Epithelial cell of esophagus (primary cell): ENCODE results near the gene VCL.
"Not testable (repeated sequence)": the region's sequence is repeated elsewhere in the genome, so short reads cannot be mapped to it uniquely, and the experiment has no call there.

Experiments used
- DNase-seq: peaks from one replicate; pipeline ENCODE4 v3.0.0; 2010; ENCODE audit warnings: low read depth
- H3K4me3 ChIP-seq: 2 replicates; pipeline ENCODE4 v1.5.1; 2011; ENCODE audit warnings: mild to moderate bottlenecking, low read length, control low read depth
- CTCF ChIP-seq: IDR thresholded peaks from 2 replicates; pipeline ENCODE4 v1.5.1; 2011; ENCODE audit warnings: low read depth, mild to moderate bottlenecking, low read length, control low read depth, inconsistent platforms; ENCODE audit not compliant: insufficient read depth; ENCODE audit errors: missing control alignments

The VCL gene

GRCh38 chr10:74137992-74138391 is 140.1 kb downstream of the VCL start:
- no peak overlapping the region for H3K4me3 ChIP-seq
- no peak for DNase-seq
- no peak for TF ChIP-seq CTCF

DNA sequence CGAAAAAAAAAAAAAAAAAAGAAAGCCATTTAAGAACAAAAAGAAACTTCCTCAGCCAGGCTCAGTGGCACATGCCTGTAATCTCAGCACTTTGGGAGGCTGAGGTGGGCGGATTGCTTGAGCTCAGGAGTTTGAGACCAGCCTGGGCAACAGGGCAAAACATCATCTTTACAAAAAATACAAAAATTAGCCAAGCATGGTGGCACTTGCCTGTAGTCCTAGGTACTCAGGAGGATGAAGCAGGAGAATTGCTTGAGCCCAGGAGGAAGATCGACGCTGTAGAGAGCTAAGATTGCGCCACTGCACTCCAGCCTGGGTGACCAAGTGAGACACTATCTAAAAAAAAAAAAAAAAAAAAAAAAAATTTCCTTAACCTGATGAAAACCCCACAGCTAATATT is 140.7 kb downstream of the VCL start:
- H3K4me3 ChIP-seq, DNase-seq: not testable (repeated sequence)

DNA sequence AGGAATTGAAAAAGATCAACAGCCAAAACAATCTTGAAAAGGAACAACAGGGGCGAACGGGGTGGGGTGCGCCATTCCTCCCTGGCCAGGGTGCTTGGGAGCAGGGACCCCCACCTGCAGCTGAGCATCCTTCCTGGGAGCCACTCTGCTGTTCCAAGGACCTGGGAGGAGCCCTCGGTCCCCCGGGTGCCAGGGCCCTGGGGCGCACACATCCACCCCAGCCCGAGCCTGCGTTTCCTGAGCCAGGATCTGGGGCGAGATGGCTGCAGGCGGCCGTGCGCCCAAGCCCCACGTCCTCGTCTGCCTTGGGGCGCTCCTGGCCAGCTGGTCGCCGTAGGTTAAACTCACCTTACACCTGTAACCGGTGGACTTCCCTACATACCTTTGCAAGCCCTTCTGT is 142.1 kb downstream of the VCL start:
- no peak for TF ChIP-seq CTCF
- no peak for DNase-seq
- no peak overlapping the region for H3K4me3 ChIP-seq

- no peak overlapping the region for H3K4me3 ChIP-seq
- no peak for TF ChIP-seq CTCF
- no peak for DNase-seq
Observed at GRCh38 chr10:74140553-74140952, 142.6 kb downstream of the VCL start.

GRCh38 chr10:74145133-74145532 is 147.2 kb downstream of the VCL start:
- DNase-seq = no peak
- no peak overlapping the region for H3K4me3 ChIP-seq
- no peak for TF ChIP-seq CTCF

DNA sequence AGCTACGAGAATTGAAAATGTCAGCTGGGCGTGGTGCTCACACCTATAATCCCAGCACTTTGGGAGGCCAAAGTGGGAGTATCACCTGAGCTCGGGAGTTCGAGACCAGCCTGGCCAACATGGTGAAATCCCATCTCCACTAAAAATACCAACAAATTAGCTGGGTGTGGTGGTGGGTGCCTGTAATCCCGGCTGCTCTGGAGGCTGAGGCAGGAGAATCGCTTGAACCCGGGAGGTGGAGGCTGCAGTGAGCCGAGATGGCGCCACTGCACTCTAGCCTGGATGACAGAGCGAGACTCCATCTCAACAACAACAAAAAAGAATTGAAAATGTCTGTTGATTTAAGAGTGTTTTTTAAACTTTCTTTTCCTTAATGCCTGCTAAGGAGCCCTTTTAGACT is 149.1 kb downstream of the VCL start:
- not testable (repeated sequence) for DNase-seq, H3K4me3 ChIP-seq

GRCh38 chr10:74150204-74150989 is 152.5 kb downstream of the VCL start, which contains the start of gene AP3M1:
AP3M1 (minus strand) TSS chr10:74150828; CDS start chr10:74138379, 12,449 bp downstream.
- DNase-seq = peak; percentile 90
- TF ChIP-seq CTCF = no peak
- H3K4me3 ChIP-seq = peak within 1 kb of the TSS; percentile 97
